GM18867 (cell line): Measurements from ENCODE around the gene SYT17.
A peak's percentile ranks its signal among the peaks of the same experiment; 100 is the strongest.

Experiments
- ATAC-seq: cut with Tn5 transposase; IDR thresholded peaks from one replicate; pipeline ENCODE4 v1.9.1; 2021; ENCODE audit warnings: mild to moderate bottlenecking, moderate library complexity; ENCODE audit not compliant: unreplicated experiment

The SYT17 gene

DNA sequence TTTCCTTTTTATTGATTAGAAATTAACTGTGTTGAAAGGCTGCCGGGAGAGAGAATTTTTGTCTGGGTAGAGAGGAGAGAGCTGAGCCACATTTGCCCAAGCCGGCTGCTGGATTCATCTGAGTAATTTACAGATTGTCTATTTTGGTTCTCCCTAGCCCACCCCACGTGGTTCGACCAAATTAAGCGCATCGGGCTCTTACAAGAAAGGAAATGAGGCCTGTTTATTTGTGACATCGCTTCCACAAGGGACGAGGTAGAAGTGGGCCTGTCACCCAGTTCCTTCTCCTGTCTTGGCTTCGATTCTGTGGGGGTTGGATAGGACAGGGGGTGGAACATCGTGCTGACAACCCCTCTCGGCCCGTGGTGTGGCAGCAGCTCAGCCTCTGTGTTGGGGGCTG is 42.9 kb downstream of the SYT17 start:
- ATAC-seq, result peak; percentile 39

DNA sequence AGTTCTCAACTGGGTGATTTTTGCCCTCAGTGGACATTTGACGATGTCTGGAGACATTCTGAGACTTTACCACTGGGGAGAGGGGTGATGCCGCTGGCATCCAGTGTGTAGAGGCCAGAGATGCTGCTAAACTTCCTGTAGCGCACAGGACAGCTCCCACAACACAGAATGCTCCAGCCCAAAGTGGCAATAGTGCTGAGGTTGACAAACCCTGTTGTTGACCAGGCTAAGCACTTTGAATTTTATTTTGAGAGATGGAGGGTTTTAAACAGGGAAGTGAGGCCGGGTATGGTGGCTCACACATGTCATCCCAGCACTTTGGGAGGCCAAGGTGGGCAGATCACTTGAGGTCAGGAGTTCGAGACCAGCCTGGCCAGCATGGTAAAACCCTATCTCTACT is 44.0 kb downstream of the SYT17 start:
- no peak for ATAC-seq

DNA sequence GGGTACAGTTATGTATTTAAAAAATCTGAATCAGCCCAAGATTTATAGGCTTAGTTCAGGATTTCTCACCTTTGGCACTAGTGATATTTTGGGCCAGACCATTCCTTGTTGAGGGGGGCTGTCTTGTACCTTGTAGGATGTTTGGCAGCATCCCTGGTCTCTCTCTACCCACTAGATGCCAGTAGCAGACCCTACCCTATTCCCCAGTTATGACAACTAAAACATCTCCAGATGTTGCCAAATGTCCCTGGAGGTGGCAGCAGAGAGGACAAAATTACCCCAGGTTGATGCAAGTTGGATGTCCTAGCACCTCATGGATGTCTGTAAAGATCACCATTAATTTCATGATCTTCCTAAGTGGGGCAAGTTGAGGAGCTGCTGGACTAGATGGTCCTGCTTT is 45.8 kb downstream of the SYT17 start:
- ATAC-seq, result no peak

DNA sequence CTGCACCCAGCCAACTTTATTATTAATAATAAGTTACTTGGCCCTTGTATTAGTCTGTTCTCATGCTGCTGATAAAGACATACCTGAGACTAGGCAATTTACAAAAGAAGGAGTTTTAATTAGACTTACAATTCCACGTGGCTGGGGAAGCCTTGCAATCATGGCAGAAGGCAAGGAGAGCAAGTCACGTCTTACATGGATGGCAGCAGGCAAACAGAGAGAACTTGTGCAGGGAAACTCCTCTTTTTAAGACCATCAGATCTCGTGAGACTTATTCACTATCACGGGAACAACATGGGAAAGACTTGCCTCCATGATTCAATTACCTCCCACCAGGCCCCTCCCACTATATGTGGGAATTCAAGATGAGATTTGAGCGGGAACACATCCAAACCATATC is 47.7 kb downstream of the SYT17 start:
- no peak for ATAC-seq

DNA sequence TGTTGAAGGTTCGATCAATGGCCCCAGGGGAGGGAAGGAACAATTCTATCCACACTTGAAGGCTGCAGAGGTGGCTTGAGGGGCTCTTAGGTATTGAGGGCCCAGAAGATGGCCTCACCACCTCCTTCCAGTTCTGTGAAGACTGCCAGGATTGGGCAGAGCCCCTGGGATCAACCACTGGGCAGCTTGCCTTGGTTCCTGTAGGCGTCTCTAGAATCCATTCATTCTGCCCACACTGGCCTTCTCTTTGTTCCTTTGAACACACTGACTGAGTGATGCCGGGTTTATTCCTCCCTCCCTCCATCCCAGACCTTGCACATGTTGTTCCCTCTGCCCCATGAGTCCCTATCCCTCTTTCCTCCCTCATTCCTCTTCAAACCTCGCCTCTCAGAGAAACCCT is 50.5 kb downstream of the SYT17 start:
- no peak for ATAC-seq

DNA sequence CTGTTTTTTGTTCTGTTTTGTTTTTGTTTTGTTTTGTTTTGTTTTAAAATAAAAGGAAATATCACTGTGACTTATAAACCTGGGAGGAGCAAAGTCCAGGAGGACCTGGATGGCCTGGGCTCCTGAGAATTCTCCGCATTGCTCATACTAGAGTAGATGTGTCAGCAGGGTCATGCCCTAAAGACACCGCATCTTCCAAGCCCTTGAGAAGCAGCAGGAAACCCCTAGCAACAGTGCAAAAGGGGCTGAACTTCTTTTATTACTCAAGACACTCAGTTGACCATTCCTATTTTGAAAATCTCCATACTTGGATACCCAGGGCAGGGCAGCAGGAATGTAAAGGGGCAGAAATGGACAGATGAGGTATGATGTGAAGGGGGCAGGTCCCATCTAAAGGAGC is 51.8 kb downstream of the SYT17 start:
- no peak for ATAC-seq

DNA sequence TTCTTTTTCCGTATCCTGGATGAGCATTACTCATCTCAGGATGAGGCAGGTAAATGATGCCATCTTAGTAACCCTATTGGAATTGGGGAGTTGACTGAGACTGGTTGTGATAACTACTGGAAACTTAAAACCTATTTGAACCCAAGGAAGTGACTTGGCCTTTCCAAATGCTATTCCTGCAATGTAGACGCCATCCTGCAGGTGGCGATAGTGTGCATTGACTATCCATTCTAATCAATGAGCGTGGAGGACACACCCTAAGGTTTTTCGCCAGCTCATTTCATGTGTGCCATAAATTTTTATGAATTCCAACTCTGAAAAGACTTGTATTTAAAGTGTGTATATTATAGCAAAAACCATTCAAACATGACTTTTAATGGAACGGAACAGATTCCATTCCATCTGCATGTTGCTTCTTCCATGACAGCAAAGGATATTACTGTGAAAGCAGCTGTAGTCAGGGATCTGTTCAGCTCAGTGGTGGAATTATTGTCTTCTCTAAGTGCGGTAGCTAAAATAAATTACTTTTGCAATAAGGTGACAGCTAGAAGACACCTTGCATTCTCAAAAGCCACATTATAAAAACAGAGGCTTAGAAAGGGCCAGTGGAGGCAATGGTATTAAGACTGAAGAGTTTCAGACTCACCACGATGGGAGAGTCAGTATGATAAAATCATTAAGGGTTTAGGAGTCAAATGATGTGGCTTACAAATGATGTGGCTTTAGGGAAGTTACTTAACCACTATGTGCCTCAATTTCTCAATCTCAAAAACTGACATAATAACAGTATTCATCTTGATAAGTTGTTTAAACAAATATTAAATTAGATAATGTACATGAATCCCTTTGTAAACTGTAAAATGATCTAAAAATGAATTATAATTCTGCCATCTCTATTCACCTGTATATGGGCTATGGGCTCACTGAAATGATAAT is 55.5 kb downstream of the SYT17 start:
- no peak for ATAC-seq

DNA sequence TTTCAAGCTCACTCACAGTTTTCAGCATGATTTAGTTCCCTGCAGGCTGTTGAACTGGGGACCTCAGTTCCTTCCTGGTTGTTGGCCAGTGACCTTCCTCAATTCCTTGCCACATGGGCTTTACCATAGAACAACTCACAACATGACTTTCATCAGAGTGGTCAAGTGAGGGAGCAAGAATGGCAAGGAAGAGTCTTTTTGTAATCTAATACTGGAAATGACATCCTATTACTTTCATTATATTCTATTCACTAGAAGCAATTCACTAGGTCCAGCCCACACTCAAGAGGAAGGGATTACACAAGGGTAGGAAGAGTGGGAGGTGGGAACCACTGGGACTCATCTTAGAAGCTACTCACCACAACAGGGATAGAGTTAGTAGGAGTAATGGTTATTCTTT is 57.6 kb downstream of the SYT17 start:
- ATAC-seq, result no peak

DNA sequence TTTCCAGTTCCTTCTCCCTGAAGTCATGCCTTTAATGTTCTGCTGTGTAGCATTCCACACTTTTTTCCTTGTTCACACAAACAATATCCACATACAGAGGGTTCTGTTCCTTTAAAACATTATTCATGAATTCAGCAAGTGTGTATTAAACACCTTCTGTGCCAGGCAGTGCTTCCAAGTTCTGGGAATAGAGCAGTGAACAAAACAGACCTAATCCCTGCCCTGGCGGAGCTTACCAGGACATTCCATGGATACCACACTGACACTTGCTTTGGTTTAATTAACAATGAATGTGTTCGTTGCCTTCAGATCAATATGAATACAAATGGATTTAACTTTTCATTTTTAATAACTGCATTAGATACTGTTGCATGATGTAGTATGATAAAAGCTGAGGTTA is 59.6 kb downstream of the SYT17 start:
- no peak for ATAC-seq

DNA sequence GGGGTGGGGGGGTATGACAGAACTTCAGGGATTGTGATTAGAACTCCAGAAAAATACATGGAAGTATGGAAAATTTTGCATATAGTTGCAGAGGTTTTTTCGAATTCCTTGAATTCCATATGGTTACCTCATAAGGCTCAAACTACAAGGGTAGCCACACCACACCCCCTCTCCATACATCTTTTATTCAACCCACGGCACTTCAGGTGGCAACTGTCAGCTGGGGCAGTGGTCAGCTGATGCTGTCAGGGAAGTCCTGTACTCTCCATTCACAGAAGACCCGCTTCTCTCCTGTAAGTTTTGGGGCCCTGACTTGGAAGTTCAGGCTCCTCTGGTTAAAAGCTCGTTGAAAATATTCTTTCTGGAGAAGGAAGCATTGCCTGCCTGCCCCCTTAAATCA is 60.0 kb downstream of the SYT17 start:
- no peak for ATAC-seq

DNA sequence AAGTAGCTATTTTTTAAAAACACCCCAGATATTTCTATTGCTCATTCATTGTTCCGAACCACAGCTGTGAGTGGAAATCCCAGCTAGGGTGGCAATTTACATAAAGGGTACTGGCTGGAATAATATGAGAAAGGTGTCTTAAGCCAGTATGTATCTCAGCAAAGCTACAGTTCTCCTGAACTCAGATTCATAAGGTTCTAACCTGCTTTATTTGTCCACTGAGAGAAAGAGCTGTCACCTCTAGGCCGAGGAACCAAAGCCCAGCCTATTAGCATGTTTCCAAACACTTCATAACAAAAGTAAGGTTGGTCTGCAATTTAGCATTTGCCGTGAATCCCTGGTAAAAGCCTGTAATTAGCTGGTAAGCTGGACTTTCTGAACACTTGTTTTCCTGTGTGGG is 60.5 kb downstream of the SYT17 start:
- ATAC-seq, result no peak

DNA sequence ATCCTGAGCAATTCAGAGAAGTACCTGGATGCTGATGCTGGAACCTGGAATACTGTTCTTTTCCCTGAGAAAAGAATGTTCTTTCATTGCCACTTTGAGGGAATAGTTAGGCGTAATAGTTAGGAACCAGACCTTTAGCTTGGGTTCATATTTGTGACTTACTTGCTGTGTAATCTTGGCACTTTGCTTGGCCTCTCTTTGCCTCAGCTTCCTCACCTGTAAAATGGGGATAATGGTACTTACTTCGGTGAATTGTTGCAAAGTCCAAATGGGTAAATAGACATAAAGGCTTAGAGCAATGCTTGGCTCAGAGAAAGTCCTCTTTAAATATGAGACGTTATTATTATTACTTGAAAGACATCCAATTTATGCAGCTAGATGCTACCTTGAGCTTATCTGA is 62.5 kb downstream of the SYT17 start:
- no peak for ATAC-seq

DNA sequence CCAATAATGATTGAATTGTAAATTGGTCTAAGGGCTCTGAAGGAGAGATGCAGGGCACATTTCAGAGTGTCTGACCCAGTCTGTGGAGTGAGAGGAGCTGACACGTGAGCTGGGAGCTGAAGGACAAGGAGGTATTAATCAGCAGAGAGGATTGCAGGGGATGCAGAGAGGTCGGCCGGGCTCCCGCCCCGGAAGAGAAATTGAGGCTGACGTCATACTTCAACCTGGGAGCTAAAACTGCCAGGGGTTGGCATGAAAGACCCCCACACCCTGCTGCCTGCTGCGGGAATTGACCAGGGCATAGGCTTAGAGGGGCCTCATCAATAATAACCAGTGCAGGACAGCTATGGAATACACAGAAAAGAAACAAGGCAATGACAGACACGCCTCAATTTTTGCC is 63.8 kb downstream of the SYT17 start:
- no peak for ATAC-seq

DNA sequence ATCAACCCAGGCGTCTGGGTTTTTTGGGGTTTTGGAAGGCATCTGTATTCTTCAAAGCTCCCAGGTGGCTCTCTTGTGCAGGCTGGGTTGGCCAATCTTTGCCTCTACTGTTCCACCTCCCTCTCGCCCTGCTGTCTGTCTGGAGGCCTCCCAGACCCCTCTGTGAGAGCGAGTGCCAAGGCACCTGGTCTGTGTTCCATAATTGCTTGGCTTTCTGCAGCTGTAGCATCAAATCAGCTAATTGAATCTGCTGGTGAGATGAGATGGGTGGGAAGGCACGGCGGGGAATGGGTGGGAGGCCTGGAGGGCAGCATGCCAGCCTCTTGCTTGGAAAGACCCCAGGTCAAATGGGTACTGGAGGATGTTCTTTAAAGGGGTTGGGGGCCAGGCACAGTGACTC is 64.9 kb downstream of the SYT17 start:
- no peak for ATAC-seq

DNA sequence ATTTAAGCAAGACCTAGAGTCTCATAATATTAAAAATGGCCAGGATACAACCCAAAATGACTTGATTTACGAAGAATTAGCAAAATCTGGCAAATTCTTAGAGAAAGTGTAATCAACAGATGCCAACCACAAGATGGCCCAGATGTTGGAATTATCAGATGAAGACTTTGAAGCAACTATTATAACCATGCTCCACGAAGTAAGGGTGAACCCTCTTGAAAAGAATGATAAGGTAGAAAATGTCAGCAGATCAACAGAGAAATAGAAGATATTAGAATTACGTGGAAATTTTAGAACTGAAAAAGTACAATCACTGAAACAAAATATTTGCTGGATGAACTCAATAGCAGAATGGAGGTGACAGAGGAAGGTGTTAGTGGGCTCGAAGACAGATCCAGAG is 67.4 kb downstream of the SYT17 start:
- no peak for ATAC-seq

DNA sequence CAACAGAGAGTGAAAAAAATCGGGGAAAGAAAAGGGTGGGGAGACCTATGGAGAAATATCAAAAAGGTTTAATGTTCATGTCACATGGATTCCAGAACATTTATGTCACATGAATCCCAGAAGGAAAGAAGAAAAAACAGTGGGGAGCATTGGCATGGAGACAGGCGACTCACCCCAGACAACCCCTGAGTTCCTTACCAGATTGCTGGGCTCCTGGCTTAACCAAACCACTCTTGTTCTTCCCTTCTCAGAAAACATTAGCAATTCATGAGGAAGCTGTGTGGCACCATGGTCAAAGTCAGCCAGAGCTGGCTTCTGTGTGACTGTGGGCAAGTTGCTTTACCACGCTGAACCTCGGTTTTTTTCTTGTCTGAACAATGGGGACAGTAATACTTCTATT is 67.8 kb downstream of the SYT17 start:
- ATAC-seq, result no peak

DNA sequence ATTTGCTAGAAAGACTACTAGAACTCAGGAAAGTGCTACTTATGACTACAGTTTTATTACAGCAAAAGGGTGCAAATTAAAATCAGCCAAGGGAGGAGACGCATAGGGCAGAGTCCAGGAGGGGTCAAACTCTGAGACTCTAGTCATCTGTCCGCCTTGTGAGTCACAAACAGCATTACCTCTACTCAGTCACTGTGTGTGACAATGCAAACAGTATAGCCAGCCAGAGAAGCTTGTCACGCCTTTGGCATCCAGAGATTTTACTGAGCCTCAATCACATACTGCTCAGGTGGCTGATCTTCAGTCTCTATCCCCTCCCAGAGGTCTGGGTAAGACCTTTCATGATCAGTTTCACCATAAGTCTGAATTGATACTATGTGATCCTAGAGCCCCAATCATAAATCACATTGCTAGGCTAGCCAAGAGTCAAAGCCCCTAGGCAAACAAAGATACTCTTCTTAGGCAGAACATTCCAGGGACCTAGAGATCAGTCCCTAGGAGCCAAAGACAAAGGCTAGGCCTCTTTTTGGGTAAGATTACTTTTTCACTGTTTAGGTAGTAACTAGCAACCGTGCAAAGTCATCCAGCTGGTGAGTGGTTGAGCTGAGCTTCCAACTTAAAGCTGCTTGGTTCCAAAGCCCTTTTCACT is 68.6 kb downstream of the SYT17 start:
- ATAC-seq, result no peak

DNA sequence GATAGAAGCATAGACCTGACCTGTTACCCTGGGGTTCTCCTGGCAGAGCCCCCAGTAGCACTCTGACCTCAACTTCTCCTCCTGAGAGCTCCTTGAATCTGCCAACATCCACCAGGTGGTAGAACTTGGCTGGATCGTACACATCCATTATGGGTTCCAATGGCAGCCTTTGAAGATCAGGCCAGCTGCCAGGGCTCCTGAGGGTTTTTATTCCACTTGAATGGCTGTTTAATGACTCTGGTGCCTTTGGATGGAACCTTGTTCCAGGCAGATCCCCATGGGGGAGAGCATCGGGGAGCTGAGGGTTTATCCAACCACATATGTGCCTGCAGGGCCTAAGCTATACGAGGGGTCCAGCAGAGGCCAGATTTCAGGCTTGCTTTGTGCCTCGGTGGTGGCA is 70.4 kb downstream of the SYT17 start:
- no peak for ATAC-seq

DNA sequence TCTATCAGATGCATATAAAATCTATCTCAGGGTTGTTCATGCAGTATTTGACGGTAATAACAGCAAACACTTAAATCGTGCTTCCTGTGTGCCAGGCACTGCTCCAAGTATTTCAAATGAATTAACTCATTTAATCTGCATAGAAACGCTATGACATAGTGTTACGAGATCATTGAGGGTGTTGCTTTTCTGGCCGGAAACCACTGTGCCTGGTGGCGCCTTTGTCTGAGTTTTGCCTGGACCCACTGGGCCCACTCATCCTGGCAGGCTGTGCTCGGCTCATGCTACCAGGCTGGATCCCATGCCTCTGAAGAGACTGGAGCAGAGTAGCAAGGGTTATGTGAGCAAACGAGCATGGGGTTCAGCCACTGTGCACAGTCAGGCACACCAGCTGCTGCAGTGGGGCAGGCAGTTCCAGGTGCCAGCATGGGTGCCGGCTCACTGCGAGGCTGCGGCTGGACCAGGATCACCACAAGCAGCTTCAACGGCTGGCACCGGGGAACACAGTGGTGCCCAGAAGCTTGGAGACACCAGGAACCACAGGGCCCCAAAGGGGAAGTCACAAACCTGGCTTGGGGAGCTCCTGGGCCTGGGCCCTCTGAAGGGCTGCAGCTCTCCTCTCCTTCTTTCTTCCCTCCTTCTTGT is 71.6 kb downstream of the SYT17 start:
- ATAC-seq, result no peak

DNA sequence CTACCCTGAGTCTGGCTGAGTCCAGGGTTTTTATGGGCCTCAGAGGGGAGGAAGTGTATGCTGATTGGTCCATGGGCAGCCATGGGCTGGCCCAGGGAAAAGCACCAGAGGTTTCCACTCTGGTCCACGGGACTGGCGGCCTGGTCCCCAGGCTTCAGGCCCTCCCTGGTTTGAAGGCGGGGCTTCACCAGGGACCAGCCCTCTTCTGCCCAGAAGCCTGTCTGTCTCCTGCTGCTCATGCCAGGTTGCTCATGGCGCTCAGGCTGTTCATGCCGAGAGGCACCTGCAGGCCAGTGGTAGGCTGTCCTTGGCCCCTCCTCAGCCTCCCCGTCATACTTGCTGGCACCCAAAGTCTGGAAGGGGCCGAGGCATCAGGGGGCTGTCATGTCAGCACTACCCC is 72.5 kb downstream of the SYT17 start:
- ATAC-seq, result no peak

DNA sequence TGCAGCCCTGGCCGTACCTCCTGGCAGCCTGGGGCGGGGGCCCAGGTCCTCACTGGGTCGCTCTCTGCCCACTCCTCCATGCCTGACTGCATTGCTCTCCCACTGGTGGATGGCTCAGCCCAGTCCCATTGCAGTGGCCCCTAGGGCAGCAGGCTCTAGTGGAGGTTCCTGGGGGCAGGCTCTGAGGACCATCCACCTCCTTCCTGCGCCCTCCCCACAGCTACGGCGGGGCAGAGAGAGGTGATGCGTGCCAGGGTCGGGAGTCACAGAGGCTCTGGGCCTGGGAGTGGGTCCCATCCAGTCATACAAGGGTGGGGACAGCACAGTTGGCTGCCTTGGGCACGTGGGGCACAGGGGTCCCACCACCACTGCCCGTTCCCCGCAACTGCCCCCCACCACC is 73.5 kb downstream of the SYT17 start:
- no peak for ATAC-seq

DNA sequence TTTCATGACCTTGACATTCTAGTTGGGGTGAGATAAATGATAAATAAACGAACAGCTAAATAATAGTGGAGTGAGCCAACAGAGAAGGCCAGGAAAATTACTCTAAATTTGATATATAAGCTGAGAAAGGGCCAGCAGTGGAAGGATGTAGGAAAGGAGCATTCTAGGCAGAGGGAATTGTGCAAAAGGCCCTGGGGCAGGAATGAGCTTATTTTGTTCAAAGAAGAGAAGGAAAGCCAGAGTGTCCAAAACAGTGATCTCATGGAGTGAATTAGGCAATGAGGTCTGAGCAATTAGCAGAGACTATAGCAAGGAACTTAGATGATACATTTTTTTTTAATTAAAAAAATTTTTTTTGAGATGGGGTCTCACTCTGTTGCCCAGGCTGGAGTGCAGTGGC is 74.1 kb downstream of the SYT17 start:
- no peak for ATAC-seq
